ENCODE measurements around the gene ARL4D.
"Not testable (repeated sequence)": the region's sequence is repeated elsewhere in the genome, so short reads cannot be mapped to it uniquely, and the experiment has no call there.

ARL4D gene, protein sequence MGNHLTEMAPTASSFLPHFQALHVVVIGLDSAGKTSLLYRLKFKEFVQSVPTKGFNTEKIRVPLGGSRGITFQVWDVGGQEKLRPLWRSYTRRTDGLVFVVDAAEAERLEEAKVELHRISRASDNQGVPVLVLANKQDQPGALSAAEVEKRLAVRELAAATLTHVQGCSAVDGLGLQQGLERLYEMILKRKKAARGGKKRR
- 1.4 to 2.2 reads per million in 2 donors for total RNA-seq

GRCh38 chr17:43398724-43399595 is at the start of gene ARL4D:
TSS of gene ARL4D (plus strand) at chr17:43398993. CDS start at chr17:43399733, 740 bp downstream.
- peak; percentile 73 for DNase-seq

- DNase-seq: no peak
Observed at GRCh38 chr17:43349142-43349541, 49.7 kb upstream of the ARL4D start.

GRCh38 chr17:43350888-43351361 is 47.9 kb upstream of the ARL4D start:
- DNase-seq: no peak

DNA sequence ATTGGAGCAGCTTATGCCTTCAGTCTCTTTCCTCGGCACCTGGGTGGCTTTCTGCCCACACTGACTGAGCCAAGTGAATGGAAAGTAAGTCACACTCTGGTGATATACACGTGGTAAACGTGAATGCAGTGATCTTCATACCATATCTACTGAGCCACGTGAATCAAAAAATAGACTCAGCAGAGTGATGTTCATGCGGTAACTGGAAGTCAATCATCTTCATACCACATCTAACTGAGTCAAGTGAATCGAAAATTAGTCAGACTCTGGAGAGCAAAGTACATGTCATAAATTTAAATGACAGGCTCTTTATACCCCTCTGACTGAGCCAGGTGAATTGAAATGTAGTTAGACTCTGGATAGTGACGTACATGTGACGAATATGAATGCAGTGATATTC is 47.1 kb upstream of the ARL4D start:
- DNase-seq: no peak

- no peak for DNase-seq
Observed at GRCh38 chr17:43352579-43353331, 46.0 kb upstream of the ARL4D start.

DNA sequence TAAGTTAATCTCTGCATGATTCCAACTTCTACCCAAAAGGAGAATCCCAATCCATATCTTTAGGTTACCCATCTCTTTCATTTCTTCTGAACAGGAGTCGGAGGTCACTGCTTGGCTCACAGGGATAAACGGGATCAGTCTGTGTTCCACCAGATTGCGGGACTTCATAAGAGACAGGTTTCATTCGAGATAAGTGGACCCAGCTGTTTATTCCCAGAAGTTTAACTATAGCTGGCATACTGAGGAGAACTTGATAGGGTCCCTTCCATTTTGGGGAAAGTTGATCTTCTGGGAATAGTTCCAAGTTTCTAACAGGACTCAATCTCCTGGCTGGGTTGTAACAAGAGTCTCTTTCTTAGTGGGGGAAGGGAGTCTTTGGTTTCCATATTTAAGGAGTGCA is 45.4 kb upstream of the ARL4D start:
- DNase-seq: no peak

- no peak for DNase-seq
Observed at GRCh38 chr17:43354371-43354770, 44.4 kb upstream of the ARL4D start.

- DNase-seq: no peak
Observed at GRCh38 chr17:43356450-43356849, 42.3 kb upstream of the ARL4D start.

DNA sequence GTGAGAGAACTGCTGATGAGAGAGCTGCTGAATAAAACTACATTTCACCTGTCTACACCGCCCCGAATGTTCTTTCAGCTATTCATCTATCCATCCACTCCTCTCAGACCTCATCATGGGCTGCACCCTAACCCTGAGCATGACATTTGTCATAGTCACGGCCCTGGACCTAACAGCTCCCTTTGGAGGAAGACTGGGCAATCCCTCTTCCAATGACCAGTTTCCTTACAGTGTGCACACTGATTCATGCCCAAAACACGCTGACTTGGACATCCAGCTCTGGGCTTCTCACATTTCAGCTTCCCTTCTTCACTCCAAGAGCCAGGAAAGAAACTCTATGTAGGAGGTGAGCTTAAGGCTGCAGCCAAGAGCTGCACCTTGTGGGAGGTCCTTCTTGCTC is 41.8 kb upstream of the ARL4D start:
- DNase-seq: no peak

DNA sequence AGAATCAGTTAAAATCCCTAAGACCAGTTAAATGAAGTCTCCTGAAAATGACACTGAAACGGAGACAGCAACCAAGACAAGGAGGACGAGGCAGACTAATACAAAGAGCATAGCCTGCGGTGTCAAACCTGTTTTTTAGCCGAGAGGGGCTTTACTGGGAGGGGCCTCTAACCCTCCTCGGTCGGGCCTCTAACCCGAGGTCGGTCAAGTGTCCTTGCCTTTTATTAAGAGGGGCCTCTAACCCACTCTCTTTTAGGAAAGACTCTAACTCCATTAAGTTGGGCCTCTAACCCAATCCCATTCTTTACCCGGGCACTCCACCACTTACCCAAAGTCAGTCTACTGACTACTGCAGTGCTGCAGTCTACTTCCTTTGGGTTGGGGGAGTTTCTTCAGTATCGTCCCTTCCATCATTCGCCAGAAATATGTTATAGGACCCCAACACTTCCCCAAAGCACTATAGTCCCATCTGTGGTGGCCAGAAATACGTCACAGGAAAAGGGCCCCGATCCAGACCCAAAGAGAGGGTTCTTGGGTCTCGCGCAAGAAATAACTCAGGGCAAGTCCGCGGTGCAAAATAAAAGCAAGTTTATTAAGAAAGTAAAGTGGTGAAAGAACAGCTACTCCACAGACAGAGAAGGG is 39.2 kb upstream of the ARL4D start:
- no peak for DNase-seq

DNA sequence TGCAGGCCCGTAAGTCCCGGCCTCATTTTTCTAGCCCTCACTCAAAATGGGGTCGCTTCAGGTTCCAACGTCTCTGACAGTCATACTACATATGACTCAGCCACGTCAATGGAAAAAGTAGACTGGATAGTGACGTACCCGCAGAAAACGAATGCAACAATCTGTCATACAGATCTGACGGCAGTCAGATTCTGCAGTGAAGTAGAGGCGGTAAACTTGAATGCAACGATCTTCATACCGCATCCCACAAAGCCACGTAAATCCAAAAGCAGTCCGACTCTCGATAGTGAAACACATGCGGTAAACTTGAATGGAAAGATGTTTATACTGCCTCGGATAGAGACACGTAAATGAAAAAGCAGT is 38.4 kb upstream of the ARL4D start:
- DNase-seq: no peak

GRCh38 chr17:43360739-43361505 is 37.9 kb upstream of the ARL4D start:
- DNase-seq: peak; percentile 34

- no peak for DNase-seq
Observed at GRCh38 chr17:43363181-43363925, 35.4 kb upstream of the ARL4D start.

DNA sequence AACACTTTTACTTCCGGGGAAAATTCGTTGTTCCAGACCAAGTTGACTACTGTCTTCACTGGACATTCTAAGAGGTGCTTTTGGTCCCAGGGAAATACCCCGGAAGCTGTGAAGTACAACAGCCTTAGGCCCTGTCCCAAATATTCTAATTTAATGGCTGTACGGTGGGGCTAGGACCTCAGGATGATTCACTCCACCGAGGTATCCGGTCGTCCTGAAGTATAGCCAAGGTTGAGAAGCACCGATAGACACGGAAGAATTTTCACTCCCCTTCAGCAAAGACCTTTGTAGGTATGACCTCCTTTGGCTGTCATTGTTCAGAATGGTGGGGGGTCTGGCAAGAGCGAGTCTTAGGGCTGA is 34.9 kb upstream of the ARL4D start:
- DNase-seq: no peak

- DNase-seq: no peak
Observed at GRCh38 chr17:43365356-43365755, 33.4 kb upstream of the ARL4D start.

DNA sequence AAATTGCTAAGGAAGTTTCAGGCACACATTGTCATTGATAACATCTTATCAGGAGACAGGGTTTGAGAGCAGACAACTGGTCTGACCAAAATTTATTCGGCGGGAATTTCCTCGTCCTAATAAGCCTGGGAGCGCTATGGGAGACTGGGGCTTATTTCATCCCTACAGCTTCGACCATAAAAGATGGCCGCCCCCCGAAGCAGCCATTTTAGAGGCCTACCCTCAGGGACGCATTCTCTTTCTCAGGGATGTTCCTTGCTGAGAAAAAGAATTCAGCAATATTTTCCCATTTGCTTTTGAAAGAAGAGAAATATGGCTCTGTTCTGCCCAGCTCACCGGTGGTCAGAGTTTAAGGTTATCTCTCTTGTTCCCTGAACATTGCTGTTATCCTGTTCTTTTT is 32.9 kb upstream of the ARL4D start:
- not testable (repeated sequence) for DNase-seq

DNA sequence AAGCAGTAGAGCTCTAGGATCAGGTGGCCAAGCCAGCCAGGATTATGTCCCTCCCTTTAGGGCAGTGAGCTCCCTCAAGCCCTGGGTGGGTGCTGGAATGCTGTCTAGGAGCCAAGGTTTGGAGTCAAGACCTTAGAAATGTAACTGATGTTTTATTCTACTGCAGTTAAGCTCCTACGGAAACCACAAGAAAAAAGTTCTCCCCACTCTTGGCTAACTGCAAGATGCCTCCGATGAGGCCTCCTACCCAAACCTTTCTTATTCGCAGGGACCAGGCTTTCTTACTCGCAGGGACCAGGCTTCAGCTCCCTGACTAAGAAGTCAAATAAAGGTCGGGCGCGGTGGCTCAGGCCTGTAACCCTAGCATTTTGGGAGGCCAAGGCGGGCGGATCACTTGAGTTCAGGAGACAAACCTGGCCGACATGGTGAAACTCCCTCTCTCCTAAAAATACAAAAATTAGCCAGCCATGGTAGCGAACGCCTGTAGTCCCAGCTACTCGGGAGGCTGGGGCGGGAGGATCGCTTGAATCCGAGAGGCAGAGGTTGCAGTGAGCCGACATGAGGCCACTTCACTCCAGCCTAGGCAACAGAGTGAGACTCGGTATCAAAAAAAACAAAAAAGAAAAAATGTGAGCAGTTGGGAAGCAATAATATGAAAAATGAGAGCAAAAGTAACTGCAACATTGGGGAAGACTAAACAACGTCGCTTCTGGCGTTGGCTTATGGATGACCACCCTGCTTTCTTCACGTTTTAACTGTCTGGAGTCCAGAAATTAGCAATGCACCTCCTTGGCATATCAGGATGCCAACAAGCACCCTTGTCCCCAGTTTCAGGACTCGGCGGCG is 31.7 kb upstream of the ARL4D start:
- DNase-seq: no peak

DNA sequence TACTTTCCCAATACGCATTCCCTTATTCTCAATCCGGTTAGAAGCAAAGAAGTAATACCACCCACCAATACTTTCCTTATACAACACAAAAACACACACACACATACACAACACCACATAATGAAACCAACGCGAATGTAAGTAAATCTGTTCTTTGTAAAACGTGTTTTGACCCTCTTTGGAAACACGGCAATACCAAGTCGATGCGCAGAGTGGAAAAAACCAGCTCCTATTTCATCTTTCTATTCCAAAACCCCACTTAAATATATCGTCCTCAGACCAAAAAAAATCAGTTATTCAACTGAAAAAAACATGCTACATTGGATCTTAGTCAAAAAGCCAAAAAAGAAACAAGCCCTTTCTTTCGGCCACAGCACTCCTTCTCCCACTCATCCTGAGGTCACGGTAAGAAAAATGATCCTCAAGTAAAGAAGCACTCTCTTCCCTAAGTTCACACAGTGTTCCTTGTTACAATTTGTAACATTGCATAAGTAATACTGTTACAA is 31.0 kb upstream of the ARL4D start:
- DNase-seq: no peak

GRCh38 chr17:43368740-43369506 is 29.9 kb upstream of the ARL4D start:
- peak; percentile 30 for DNase-seq

- DNase-seq: no peak
Observed at GRCh38 chr17:43369986-43370385, 28.8 kb upstream of the ARL4D start.
